NCI-H2107 treated with DMSO at 0.1 percent for 48 hours (cell line): Measurements from ENCODE around the gene LTK.

Source experiments
- DNase-seq: peaks from one replicate; lab custom pipeline; 2025; ENCODE audit not compliant: unreplicated experiment; lab: John Stamatoyannopoulos, UW

Gene LTK

GRCh38 chr15:41530363-41530956 lies 16.8 kb upstream of the LTK start:
- DNase-seq, result no peak

GRCh38 chr15:41523097-41523496 lies 9.5 kb upstream of the LTK start:
- no peak for DNase-seq

- no peak for DNase-seq
These were observed 8.0 kb upstream of the LTK start for GRCh38 chr15:41521614-41522013.

- no peak for DNase-seq
These were observed 7.0 kb upstream of the LTK start for GRCh38 chr15:41520636-41521035.

GRCh38 chr15:41517895-41518449 lies 4.3 kb upstream of the LTK start:
- no peak for DNase-seq

GRCh38 chr15:41512940-41513505 lies 604 bp downstream of the LTK start:
- no peak for DNase-seq

GRCh38 chr15:41512512-41512939 lies 1.1 kb downstream of the LTK start:
- DNase-seq, result no peak

- no peak for DNase-seq
These were observed 1.7 kb downstream of the LTK start for GRCh38 chr15:41511899-41512369.

- DNase-seq, result no peak
These were observed 2.2 kb downstream of the LTK start for GRCh38 chr15:41511331-41511898.

GRCh38 chr15:41510728-41511127 lies 2.9 kb downstream of the LTK start:
- no peak for DNase-seq

GRCh38 chr15:41507820-41508290 lies 5.8 kb downstream of the LTK start:
- no peak for DNase-seq

GRCh38 chr15:41506796-41507341 lies 6.8 kb downstream of the LTK start:
- no peak for DNase-seq

GRCh38 chr15:41505776-41506175 lies 7.9 kb downstream of the LTK start:
- no peak for DNase-seq

GRCh38 chr15:41504751-41505492 lies 8.7 kb downstream of the LTK start:
- no peak for DNase-seq

GRCh38 chr15:41503669-41504010 lies 10.0 kb downstream of the LTK start:
- no peak for DNase-seq

GRCh38 chr15:41502795-41503668 lies 10.6 kb downstream of the LTK start:
- DNase-seq, result no peak

- no peak for DNase-seq
These were observed 11.5 kb downstream of the LTK start for GRCh38 chr15:41501931-41502794.

GRCh38 chr15:41501191-41501917 lies 12.3 kb downstream of the LTK start:
- DNase-seq, result no peak
